Skin epidermis (tissue), 12 donors: ENCODE results near the gene NBPF20.
"Not testable (repeated sequence)": the region's sequence is repeated elsewhere in the genome, so short reads cannot be mapped to it uniquely, and the experiment has no call there.

Experiments used
- H3K27ac ChIP-seq, 21 experiments: fragments of 200-600 bp; sonication (generic) in 11 of 21; one replicate each; pipeline ENCODE4 v1.5.0; 2020; ENCODE audit warnings: mild to moderate bottlenecking in 3 of 21, inconsistent platforms in 2 of 21, moderate library complexity in 2 of 21
- H3K4me3 ChIP-seq, 7 experiments: fragments of 200-600 bp; sonication (generic) in 2 of 7; one replicate each; pipeline ENCODE4 v1.5.0; 2020; ENCODE audit warnings: inconsistent platforms in 2 of 7, mild to moderate bottlenecking in 2 of 7, moderate library complexity in 1 of 7

NBPF20 gene

GRCh38 chr1:145430830-145431229 is 5.4 kb upstream of the NBPF20 start:
- H3K4me3 ChIP-seq, H3K27ac ChIP-seq: not testable (repeated sequence)

GRCh38 chr1:145429329-145429728 is 3.9 kb upstream of the NBPF20 start:
- H3K4me3 ChIP-seq, H3K27ac ChIP-seq: not testable (repeated sequence)

DNA sequence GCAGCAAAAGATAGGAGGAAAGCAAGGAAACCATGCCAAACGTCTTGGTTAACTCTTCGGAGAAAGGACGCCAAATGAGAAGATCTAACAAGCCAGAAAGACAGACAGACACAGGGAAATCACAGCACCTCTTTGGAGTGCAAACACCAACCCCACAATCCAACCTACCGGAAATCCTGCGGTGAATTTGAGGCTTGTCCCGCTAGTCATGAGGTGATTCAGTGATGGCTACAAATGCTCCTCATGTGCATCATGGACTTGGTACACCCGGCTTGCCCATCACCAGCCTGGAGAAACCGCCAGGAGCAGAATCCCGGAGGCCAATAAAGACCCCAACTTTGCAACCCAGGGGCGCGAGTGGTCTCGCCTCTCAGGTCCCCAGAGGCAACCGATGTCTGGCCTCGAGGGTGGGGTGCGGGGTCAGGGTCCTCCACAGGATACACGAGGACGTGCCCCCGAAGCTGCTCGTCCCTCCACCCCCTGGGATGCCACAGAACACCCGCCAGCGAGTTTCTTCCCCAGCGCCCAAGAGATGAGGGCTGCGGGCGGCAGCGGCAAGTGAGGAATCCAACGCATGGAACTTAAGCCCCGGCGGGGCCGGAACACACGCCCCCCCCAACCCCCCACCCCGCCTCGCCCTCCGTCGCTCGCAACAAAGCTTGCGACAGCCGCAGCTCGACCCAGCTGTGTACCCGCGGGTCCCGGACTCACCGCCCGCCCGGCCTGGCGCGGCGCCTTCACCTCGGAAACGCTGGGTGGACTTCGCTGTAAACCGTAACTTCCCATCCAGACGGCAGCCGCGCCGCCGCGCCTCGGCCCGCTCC is 579 bp downstream of the NBPF20 start:
- H3K27ac ChIP-seq, result peak overlapping the region in 13 of 21 experiments; percentile 42 to 78 (median 66)

GRCh38 chr1:145415149-145415548 is 10.3 kb downstream of the NBPF20 start:
- H3K27ac ChIP-seq, H3K4me3 ChIP-seq: not testable (repeated sequence)

More for the DNA sequence above, 579 bp downstream of the NBPF20 start:
- H3K4me3 ChIP-seq, result peak overlapping the region; percentile 39 to 66 (median 60)

DNA sequence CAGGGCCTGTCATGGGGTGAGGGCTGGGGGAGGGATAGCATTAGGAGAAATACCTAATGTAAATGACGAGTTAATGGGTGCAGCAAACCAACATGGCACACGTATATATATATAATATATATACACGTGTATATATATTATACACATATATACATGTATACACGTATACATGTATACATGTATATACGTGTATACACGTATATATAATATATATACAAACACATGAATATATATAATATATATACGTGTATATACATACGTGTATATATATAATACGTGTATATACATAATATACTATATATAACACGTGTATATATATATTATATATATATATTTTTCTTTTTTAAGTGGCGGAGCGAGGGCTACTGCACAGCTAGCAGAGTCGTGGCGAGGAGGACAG is 18.1 kb downstream of the NBPF20 start:
- not testable (repeated sequence) for H3K4me3 ChIP-seq, H3K27ac ChIP-seq

DNA sequence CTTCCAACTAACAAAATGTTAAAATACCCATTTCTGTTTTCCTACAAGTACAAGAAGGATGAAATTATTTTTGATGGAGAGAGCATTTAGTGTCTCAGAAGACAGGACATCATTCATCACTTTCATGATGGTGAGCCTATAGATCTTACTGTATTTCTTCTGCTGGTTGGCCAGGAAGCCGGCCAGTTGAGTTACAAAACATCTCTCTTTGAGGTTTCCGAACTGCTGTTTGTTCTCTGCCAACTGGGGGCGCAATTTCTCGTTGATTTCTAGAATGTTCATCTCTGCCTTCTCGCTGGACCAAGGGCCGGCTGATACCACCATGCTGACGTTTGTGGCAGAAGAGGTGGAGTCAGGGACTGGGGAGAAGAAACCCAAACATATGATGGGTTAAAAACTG is 20.5 kb downstream of the NBPF20 start:
- H3K27ac ChIP-seq, H3K4me3 ChIP-seq: not testable (repeated sequence)

- H3K27ac ChIP-seq, H3K4me3 ChIP-seq: not testable (repeated sequence)
Observed at GRCh38 chr1:145400701-145401100, 24.7 kb downstream of the NBPF20 start.
